Hepatocyte (in vitro differentiated cells): ENCODE measurements around the gene GLS. TPM values are rescaled to one million over a fixed set of nuclear protein-coding genes. Genes with fewer than 3 reads are reported as not detected.

ENCODE experiments used
- DNase-seq: peaks from one replicate; pipeline ENCODE4 v3.0.0-alpha.2; 2016; ENCODE audit warnings: low spot score
- H2AFZ ChIP-seq: fragments of 200-600 bp; sonication (generic); 2 replicates; pipeline ENCODE4 v1.6.0; 2016; ENCODE audit warnings: antibody characterized with exemption, mild to moderate bottlenecking
- H3K27ac ChIP-seq: fragments of 200-600 bp; sonication (generic); 2 replicates; pipeline ENCODE4 v1.5.1; 2016; ENCODE audit warnings: mild to moderate bottlenecking
- H3K27me3 ChIP-seq: fragments of 200-600 bp; sonication (generic); 2 replicates; pipeline ENCODE4 v1.6.1; 2016
- H3K36me3 ChIP-seq: fragments of 200-600 bp; sonication (generic); replicated peaks from 2 replicates; pipeline ENCODE4 v1.5.1; 2016; ENCODE audit warnings: low read depth; ENCODE audit not compliant: insufficient read depth
- H3K4me1 ChIP-seq: fragments of 200-600 bp; sonication (generic); 2 replicates; pipeline ENCODE4 v1.5.1; 2016; ENCODE audit warnings: mild to moderate bottlenecking, moderate library complexity; ENCODE audit not compliant: insufficient read depth
- H3K4me2 ChIP-seq: fragments of 200-600 bp; sonication (generic); 2 replicates; pipeline ENCODE4 v1.6.0; 2016
- H3K4me3 ChIP-seq: fragments of 200-600 bp; sonication (generic); 2 replicates; pipeline ENCODE4 v1.5.1; 2016; ENCODE audit warnings: mild to moderate bottlenecking
- H3K79me2 ChIP-seq: fragments of 200-600 bp; sonication (generic); 2 replicates; pipeline ENCODE4 v1.6.0; 2017; ENCODE audit warnings: mild to moderate bottlenecking
- H3K9me2 ChIP-seq: fragments of 200-600 bp; sonication (generic); replicated peaks from 2 replicates; pipeline ENCODE4 v1.6.0; 2017; ENCODE audit warnings: mild to moderate bottlenecking; ENCODE audit not compliant: insufficient read depth
- H3K9me3 ChIP-seq: fragments of 200-600 bp; sonication (generic); 2 replicates; pipeline ENCODE4 v1.5.1; 2016; ENCODE audit warnings: low read depth, mild to moderate bottlenecking
- H4K20me1 ChIP-seq: fragments of 200-600 bp; sonication (generic); 2 replicates; pipeline ENCODE4 v1.6.0; 2016; ENCODE audit warnings: mild to moderate bottlenecking; ENCODE audit not compliant: insufficient read depth, poor library complexity, severe bottlenecking
- EZH2 ChIP-seq: fragments of 200-600 bp; sonication (generic); IDR thresholded peaks from 2 replicates; pipeline ENCODE4 v1.6.1; 2016; ENCODE audit warnings: antibody characterized with exemption, mild to moderate bottlenecking, borderline replicate concordance
- EZH2phosphoT487 ChIP-seq: fragments of 200-600 bp; sonication (generic); IDR thresholded peaks from one replicate; pipeline ENCODE4 v1.6.1; 2018; ENCODE audit warnings: antibody characterized with exemption, mild to moderate bottlenecking, low read depth, moderate library complexity; ENCODE audit not compliant: unreplicated experiment, severe bottlenecking
- WGBS: methylation state at CpG from one replicate; pipeline ENCODE4 v1.1.6; 2016; ENCODE audit warnings: low lambda C conversion rate; ENCODE audit errors: missing lambda C conversion rate; 5-methylcytosine and 5-hydroxymethylcytosine counted together
- polyA plus RNA-seq: library from polyadenylated mRNA; unstranded; fragments of >200 nt; fragmentation: Nextera tagmentation; extraction: Ambion mirVana; gene quantifications from 2 replicates; pipeline ENCODE4 v1.2.1, GENCODE V29; 2016
- total RNA-seq: library from RNA; depleted of rRNA; stranded (reverse); fragments of >200 nt; gene quantifications from 2 replicates; pipeline ENCODE4 v1.2.3, GENCODE V29; 2014
- TF ChIP-seq, protein P1 (sequence below): fragments of 200-600 bp; sonication (generic); IDR thresholded peaks from 2 replicates; pipeline ENCODE4 v1.5.1; 2016; ENCODE audit warnings: antibody characterized with exemption, mild to moderate bottlenecking; ENCODE audit not compliant: poor library complexity

The GLS gene
- total and polyA plus RNA-seq, 2 experiments from 2014 or later, result 78.8 to 460 TPM

DNA sequence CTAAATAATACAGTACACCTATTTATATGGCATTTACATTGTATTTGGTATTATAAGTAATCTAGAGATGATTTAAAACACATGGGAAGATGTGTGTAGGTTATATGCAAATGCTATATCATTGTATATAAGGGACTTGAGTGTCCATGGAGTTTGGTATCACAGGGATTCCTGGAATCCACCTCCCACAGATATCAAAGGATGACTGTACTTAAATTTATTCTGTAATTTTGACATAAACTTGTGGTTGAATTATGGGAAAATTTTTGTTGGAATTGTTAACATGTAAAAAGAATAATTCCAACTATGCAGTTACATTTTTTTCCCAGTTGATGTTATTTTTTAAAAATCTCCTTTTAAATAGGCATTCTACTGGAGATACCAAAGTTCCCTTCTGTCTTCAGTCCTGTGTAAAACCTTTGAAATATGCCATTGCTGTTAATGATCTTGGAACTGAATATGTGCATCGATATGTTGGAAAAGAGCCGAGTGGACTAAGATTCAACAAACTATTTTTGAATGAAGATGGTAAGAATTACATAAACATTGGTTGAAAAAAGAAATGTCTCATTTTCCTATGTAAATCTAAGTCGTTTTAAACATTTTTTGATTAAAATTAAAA is 24.1 kb downstream of the GLS start:
- 84% methylated on average over 3 of the region's 3 CpGs for WGBS
- no peaks in the 10 kb centered on the region for H3K9me3 ChIP-seq
- H3K36me3 ChIP-seq, result no peaks in the 10 kb centered on the region
- H3K4me1 ChIP-seq, result no peaks in the 10 kb centered on the region
- no peaks in the 10 kb centered on the region for H3K9me2 ChIP-seq
- peaks cover 9% of the 10 kb centered on the region for H3K79me2 ChIP-seq
- no peak overlapping the region for H3K4me2 ChIP-seq
- H2AFZ ChIP-seq, result no peak overlapping the region
- no peaks in the 10 kb centered on the region for H3K27me3 ChIP-seq
- TF ChIP-seq, protein P1, sequence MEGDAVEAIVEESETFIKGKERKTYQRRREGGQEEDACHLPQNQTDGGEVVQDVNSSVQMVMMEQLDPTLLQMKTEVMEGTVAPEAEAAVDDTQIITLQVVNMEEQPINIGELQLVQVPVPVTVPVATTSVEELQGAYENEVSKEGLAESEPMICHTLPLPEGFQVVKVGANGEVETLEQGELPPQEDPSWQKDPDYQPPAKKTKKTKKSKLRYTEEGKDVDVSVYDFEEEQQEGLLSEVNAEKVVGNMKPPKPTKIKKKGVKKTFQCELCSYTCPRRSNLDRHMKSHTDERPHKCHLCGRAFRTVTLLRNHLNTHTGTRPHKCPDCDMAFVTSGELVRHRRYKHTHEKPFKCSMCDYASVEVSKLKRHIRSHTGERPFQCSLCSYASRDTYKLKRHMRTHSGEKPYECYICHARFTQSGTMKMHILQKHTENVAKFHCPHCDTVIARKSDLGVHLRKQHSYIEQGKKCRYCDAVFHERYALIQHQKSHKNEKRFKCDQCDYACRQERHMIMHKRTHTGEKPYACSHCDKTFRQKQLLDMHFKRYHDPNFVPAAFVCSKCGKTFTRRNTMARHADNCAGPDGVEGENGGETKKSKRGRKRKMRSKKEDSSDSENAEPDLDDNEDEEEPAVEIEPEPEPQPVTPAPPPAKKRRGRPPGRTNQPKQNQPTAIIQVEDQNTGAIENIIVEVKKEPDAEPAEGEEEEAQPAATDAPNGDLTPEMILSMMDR, result no peak
- no peak for TF ChIP-seq EZH2
- TF ChIP-seq EZH2phosphoT487, result no peak
- DNase-seq, result no peak
- H3K27ac ChIP-seq, result no peak overlapping the region
- no peaks in the 10 kb centered on the region for H4K20me1 ChIP-seq
- H3K4me3 ChIP-seq, result no peak overlapping the region

DNA sequence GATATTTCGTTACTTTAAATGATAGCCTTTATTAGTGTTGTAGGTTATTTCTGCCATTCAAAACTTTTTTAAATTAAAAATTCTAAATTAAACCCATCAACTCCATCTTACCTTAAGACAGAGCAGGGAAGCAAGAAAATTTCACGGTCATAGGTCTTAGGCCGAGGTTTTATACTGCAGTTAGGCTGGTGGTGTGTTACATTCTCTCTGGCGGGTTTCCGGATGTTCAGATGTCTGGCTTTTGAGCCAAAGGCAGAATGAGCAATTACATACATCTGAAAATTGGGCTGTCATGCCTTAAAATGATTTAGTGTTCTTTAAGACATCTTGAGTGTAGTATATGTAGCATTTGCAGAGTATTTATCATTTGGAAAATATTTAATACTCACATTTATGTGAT is 27.9 kb downstream of the GLS start:
- H3K27ac ChIP-seq, result no peak overlapping the region
- 82% methylated on average over 5 of the region's 5 CpGs for WGBS

DNA sequence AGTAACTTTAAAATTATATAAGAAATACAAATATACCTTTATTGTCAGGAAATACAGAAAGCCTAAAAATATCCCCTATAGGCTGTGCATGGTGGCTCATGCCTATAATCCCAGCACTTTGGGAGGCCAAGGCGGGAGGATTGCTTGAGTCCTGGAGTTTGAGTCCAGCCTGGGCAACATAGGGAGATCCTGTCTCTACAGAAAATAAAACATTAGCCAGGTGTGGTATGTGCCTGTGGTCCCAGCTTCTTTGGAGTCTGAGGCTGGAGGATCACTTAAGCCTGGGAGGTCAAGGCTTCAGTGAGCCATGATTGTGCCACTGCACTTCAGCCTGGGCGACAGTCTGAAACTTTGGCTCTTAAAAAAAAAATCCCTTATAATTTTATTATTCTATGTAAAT is 29.1 kb downstream of the GLS start:
- DNase-seq, result no peak
- Histone ChIP-seq H3K9me3 (no peaks in the 10 kb centered on the region), H3K4me1 (no peaks in the 10 kb centered on the region), H4K20me1 (no peaks in the 10 kb centered on the region), H3K79me2 (no peaks in the 10 kb centered on the region), H3K27ac (no peak overlapping the region), H3K36me3 (no peaks in the 10 kb centered on the region), H3K4me2 (no peak overlapping the region), H2AFZ (no peak overlapping the region), H3K4me3 (no peak overlapping the region), H3K9me2 (no peaks in the 10 kb centered on the region), H3K27me3 (no peaks in the 10 kb centered on the region)
- WGBS, result 98% methylated on average over 2 of the region's 2 CpGs
- TF ChIP-seq EZH2phosphoT487 (no peak), EZH2 (no peak)
- TF ChIP-seq, protein P1, result no peak

More for the DNA sequence above, 27.9 kb downstream of the GLS start:
- no peak overlapping the region for H3K4me3 ChIP-seq
- no peak for DNase-seq
- no peaks in the 10 kb centered on the region for H3K9me3 ChIP-seq
- no peaks in the 10 kb centered on the region for H3K9me2 ChIP-seq
- H4K20me1 ChIP-seq, result no peaks in the 10 kb centered on the region
- no peaks in the 10 kb centered on the region for H3K27me3 ChIP-seq
- H3K79me2 ChIP-seq, result no peaks in the 10 kb centered on the region
- H3K36me3 ChIP-seq, result no peaks in the 10 kb centered on the region
- TF ChIP-seq, protein P1, result no peak
- TF ChIP-seq EZH2, result no peak
- no peak for TF ChIP-seq EZH2phosphoT487
- H3K4me1 ChIP-seq, result no peaks in the 10 kb centered on the region
- H3K4me2 ChIP-seq, result no peak overlapping the region
- H2AFZ ChIP-seq, result no peak overlapping the region
